BLaER1 treated with 17β-estradiol and CSF1 and Interleukin-3, amounts not matched to agents 10 nM and 100 nM (cell line): ENCODE results near the gene ANO9.

ENCODE experiments used
- H3K27ac ChIP-seq, 11 experiments: shearing (Covaris generic); formaldehyde crosslinking; 2 replicates each; pipeline ENCODE4 v1.8.1; 2022
- H3K27me3 ChIP-seq, 11 experiments: shearing (Covaris generic); formaldehyde crosslinking; 2 replicates each; pipeline ENCODE4 v1.8.1; 2022
- H3K36me3 ChIP-seq, 11 experiments: shearing (Covaris generic); formaldehyde crosslinking; 2 replicates each; pipeline ENCODE4 v1.8.1; 2022
- H3K4me1 ChIP-seq, 10 experiments: shearing (Covaris generic); formaldehyde crosslinking; 2 replicates each; pipeline ENCODE4 v1.8.1; 2022
- H3K4me2 ChIP-seq, 11 experiments: shearing (Covaris generic); formaldehyde crosslinking; 2 replicates each; pipeline ENCODE4 v1.8.1; 2022
- H3K4me3 ChIP-seq, 10 experiments: shearing (Covaris generic); formaldehyde crosslinking; 2 replicates each; pipeline ENCODE4 v1.8.1; 2022
- H3K9ac ChIP-seq, 11 experiments: shearing (Covaris generic); formaldehyde crosslinking; 2 replicates each; pipeline ENCODE4 v1.8.1; 2022
- H3K9me3 ChIP-seq, 11 experiments: shearing (Covaris generic); formaldehyde crosslinking; replicated peaks in 1 of 11; 2 replicates each; pipeline ENCODE4 v1.8.1; 2022
- H4K20me1 ChIP-seq, 11 experiments: shearing (Covaris generic); formaldehyde crosslinking; 2 replicates each; pipeline ENCODE4 v1.8.1; 2022
- Cebpa-rat ChIP-seq, 11 experiments: shearing (Covaris generic); IDR thresholded peaks; 2 replicates each; pipeline ENCODE4 v1.8.1; 2022

The ANO9 gene

DNA sequence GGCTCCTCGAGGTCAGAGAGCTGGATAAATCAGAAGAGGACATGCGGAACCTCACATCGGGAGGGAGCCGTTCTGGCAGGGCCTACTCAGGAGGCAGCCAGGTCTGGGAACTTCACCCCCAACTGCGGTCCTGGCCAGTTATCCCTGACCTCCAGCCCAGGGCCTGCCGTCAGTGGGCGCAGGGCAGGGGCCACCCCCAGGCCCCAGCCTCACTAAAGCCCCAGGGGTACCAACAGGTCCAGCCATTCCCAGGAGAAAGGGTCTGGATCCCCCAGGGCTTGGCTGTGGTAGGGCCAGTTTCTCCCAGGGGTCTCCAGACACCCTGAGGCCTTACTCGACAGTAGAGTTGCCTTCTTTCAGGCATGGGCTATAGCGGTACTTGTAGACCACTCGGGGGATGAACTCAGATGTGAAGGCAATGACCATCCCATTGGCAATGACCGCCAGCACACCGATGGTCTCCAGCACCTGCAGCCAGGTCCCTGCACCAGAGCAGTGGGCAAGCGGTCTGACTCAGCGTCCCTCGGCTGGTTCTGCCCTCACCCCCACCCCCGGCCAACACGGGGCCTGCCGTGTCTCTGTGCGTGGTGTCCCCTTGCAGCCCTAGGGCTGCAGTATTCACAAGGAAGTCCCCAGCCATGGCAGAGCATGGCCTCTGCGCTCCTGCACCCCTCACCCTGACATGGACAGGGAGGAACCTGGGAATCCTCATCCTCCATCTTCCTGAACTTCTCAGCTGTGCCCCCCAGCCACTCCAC, 22.4 kb downstream of the ANO9 start:
- TF ChIP-seq Cebpa-rat (IDR thresholded peaks at IDR 0.05), result no peak

DNA sequence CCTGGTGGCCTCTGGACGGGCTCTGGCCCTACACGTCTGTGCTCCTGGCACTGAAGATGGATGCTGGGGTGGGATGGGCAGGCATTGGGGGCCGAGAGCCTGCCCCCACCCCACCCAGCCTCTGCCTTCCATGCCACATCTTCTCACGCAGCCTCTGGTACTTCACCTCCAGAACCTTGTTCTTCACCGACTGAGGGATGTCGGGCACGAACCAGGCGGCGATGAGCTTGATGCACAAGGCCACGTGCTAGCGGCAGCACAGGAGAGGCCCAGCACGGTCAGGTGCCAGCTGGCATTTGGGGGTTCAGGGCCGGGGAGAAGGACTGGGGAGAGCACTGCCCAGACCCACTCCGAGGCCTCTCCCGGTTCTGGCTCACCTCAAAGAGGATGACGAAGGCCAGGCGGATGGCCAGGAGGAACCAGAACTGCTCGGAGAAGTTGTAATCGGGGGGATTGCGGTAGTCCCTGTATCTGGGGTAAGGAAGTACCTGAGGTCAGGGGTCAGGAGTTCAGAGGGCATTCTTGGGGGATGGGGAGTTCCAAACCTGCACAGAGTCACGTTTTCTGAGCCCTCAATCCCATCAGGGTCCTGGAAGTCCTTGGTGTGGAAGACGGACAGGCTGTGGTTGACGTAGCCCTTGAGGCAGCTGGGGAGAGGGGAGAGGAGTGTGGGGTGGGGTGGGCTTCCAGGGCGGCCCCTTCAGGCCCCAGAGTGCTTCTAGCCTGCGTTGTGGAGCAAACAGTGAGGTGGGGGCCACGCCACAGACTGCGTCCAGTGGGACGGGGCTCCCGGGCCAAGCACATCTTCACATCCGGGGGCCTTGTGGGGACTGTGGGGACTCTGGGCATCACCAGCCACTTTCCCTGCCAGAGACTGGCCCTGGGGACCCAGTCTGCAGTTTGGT, 23.2 kb downstream of the ANO9 start:
- Histone ChIP-seq H4K20me1 (peaks cover 0 to under 1% (median 0%) of the 10 kb centered on the region in 11 experiments; a peak in 1 of 22 replicates), H3K4me2 (peak overlapping the region in 3 of 11 experiments; percentile 99; a peak in 4 of 22 replicates), H3K27ac (no peak overlapping the region), H3K4me1 (peaks cover 27 to 43% (median 37%) of the 10 kb centered on the region in 10 experiments), H3K9ac (no peak overlapping the region), H3K4me3 (no peak overlapping the region), H3K27me3 (peaks cover 0 to 10% (median 0%) of the 10 kb centered on the region in 11 experiments; a peak in 4 of 22 replicates), H3K9me3 (no peaks in the 10 kb centered on the region), H3K36me3 (no peaks in the 10 kb centered on the region)
- no peak for TF ChIP-seq Cebpa-rat (IDR thresholded peaks at IDR 0.05)

More for the DNA sequence above, 22.4 kb downstream of the ANO9 start:
- H4K20me1 ChIP-seq, result no peaks in the 10 kb centered on the region
- no peak overlapping the region for H3K4me2 ChIP-seq
- H3K27ac ChIP-seq, result no peak overlapping the region
- peaks cover 24 to 35% (median 31%) of the 10 kb centered on the region in 10 experiments for H3K4me1 ChIP-seq
- H3K9ac ChIP-seq, result no peak overlapping the region
- H3K27me3 ChIP-seq, result peaks cover 0 to 10% (median 0%) of the 10 kb centered on the region in 11 experiments; a peak in 4 of 22 replicates
- H3K9me3 ChIP-seq, result no peaks in the 10 kb centered on the region
- no peak overlapping the region for H3K4me3 ChIP-seq
- no peaks in the 10 kb centered on the region for H3K36me3 ChIP-seq

DNA sequence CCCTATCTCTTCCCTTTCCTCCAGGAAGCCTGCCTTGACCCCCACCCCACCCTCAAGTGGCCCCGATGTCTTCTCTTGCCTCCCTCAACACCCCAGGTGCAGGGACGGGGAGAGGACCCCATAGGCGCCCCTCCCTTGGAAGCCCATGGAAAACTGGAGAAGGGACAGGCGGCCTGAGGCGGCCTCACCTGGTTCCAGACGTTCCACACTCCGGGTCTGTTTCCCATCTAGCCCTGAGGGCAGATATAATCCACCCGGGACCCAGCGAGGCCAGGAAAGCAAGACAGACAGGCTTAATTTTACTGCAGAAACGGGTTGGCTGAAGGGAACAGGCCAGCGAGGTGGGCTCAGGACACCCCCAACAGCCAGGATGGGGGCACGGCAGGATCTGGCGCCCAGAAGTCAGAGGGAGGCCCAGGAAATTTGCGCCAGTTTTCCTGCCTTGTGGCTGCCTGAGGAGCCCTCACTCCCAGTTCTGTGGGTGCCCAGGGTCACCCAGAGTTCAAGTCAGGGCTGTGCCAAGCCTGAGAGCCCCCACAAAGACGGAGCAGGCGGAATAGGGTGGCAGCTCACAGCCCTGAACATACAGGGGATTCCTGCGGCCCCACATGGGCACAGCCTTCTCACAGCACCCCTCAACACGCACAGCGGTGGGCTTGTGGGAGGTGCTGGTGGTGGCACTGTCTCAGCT, 24.0 kb downstream of the ANO9 start:
- peak overlapping the region; percentile 59 to 81 (median 68); a peak in 19 of 20 replicates for H3K4me3 ChIP-seq
- peak overlapping the region; percentile 96 to 100 (median 100) for H3K4me2 ChIP-seq
- H3K4me1 ChIP-seq, result peaks cover 33 to 51% (median 45%) of the 10 kb centered on the region in 10 experiments
- H3K9me3 ChIP-seq, result no peaks in the 10 kb centered on the region
- peak overlapping the region; percentile 76 to 93 (median 85); a peak in 21 of 22 replicates for H3K9ac ChIP-seq
- peaks cover 0 to 10% (median 0%) of the 10 kb centered on the region in 11 experiments; a peak in 4 of 22 replicates for H3K27me3 ChIP-seq
- H3K27ac ChIP-seq, result peak overlapping the region in 9 of 11 experiments; percentile 80 to 96 (median 85); a peak in 13 of 22 replicates
- H4K20me1 ChIP-seq, result peaks cover 0 to 7% (median 0%) of the 10 kb centered on the region in 11 experiments; a peak in 2 of 22 replicates
- no peak for TF ChIP-seq Cebpa-rat (IDR thresholded peaks at IDR 0.05)
- H3K36me3 ChIP-seq, result no peaks in the 10 kb centered on the region

DNA sequence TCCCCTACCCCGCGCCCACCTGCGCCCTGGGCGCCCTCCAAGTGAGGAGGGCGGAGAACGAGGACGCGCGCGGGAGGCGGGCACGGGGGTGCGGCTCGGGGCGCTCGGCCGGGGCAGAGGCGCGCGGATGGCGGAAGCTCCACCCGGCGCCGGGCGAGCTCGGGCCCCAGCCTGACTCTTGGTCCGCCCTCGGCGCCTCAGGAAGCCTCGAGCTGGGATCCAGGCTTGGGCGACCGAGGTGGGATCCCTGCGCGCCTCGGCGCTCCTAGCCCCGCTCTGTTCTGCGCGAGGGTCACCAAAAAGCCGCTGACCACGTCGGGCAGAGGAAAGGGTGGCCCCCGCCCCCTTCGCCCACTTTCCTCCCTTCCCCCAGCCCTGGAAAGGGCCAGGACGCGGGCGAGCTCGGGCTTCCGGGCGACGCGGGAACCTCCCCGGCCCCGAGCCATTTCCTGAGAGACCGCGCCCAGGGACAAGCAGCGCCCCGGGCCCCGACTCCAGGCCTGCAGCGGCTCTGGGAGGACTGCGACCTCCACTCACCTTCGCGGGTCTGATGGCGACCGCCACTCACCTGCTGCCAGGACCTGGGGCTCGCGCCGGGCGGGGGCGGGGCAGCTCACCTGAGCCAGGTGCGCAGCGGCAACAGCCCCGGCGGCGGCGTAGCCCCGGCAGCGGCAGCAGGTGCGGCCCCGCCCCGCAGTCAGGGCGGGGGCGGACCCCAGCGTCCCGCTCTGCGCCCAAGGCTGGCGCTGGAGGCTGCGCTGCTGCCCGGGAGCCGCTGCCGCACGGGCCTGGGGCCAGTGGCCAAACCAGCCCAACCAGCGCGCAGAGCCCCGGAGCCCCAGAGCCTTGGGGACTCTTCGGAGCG, 24.8 kb downstream of the ANO9 start:
- peak overlapping the region; percentile 76 to 93 (median 85) for H3K9ac ChIP-seq
- peaks cover 33 to 53% (median 48%) of the 10 kb centered on the region in 10 experiments for H3K4me1 ChIP-seq
- H3K9me3 ChIP-seq, result no peaks in the 10 kb centered on the region
- no peak for TF ChIP-seq Cebpa-rat (IDR thresholded peaks at IDR 0.05)
- no peaks in the 10 kb centered on the region for H3K36me3 ChIP-seq
- peak overlapping the region; percentile 59 to 81 (median 68) for H3K4me3 ChIP-seq
- peaks cover 0 to 7% (median 0%) of the 10 kb centered on the region in 11 experiments; a peak in 2 of 22 replicates for H4K20me1 ChIP-seq
- peak overlapping the region; percentile 96 to 100 (median 100) for H3K4me2 ChIP-seq
- peak overlapping the region; percentile 73 to 96 (median 85) for H3K27ac ChIP-seq
- H3K27me3 ChIP-seq, result peaks cover 0 to 10% (median 0%) of the 10 kb centered on the region in 11 experiments; a peak in 4 of 22 replicates

DNA sequence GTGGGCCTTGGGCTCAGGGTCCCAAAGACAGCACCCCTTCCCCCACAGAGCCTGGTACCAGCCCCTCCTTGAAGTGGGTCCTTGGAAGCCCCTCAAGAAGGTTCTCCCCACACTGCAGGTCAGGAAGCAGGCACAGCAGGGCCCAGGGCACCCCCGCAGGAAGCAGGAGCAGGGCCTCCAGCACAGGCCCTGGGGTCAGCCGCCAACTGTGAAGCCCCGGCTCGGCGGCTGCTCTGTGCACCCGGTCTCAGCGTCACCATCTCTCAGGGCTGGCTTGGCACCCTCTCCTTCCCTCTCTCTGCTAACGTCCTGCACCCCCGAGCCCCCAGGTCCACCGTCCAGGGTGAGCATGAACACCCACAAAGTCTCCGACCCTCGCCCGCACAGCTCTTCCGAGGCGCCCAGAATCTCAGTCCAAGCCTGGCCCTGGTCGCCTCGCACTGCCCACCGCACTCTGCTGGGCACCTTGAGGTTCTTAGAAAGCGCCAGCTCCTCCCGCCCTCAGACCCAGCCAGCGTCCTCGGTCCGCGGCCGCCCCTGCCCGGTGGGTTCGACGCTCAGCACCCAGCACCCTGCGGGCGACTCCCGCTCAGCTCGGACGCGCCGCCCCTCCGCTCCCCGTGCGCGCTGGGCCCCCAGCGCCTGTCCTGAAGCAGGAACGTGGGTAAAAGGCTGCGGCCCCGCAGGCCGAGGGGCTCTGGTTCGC, 25.6 kb downstream of the ANO9 start:
- Histone ChIP-seq H3K4me2 (peak overlapping the region; percentile 96 to 100 (median 100)), H3K27me3 (peaks cover 0 to 10% (median 0%) of the 10 kb centered on the region in 11 experiments; a peak in 4 of 22 replicates), H3K9me3 (no peaks in the 10 kb centered on the region), H3K36me3 (no peaks in the 10 kb centered on the region), H3K4me3 (peak overlapping the region; percentile 59 to 81 (median 68)), H3K9ac (peak overlapping the region; percentile 76 to 93 (median 85)), H3K27ac (peak overlapping the region; percentile 73 to 96 (median 85)), H3K4me1 (peaks cover 33 to 53% (median 48%) of the 10 kb centered on the region in 10 experiments), H4K20me1 (peaks cover 0 to 7% (median 0%) of the 10 kb centered on the region in 11 experiments; a peak in 2 of 22 replicates)
- no peak for TF ChIP-seq Cebpa-rat (IDR thresholded peaks at IDR 0.05)

DNA sequence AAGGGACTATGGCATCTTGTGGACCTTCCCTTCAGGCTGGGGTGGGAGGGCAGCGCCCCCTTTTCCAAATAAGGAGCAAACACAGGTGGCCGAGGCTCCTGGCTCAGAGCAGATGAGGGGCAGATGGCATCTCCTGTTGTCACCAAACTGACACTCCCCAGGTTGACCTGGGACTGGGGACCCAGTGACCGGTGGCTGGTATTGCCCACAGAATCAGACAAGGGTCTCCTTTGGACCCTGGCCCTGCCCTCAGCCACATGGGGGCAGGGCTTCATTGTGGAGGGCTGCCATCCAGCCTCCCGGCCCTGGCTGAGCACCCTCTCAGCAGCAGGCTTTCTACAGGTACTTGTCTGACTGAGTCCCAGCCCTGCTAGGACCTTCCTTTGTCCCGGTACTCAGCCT, 26.2 kb downstream of the ANO9 start:
- peak overlapping the region; percentile 96 to 100 (median 100) for H3K4me2 ChIP-seq

DNA sequence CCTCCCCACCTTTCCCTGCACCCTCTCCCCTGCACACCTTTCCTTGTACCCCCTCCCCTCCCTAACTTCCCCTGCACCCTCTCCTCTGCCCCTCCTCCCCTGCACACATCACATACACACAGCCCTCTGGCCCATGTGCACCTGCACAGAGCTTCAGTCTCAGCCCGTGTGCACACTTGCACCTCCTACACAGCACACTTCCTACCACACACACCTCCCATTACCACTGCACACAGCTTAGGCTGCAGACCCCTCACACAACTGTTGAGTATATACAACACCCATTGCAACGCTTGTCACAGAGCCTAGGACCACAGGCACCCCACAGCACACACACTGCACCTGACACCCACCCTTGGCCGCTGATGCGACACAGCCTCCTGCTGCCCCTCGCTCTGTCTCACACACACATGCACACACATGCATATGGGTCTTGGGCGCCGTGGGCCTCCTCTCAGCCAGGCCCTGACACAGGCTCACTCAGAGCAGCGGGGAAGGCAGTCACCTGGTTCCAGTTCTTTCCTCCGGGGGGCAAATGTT, 27.4 kb downstream of the ANO9 start:
- Histone ChIP-seq H4K20me1 (peaks cover 0 to 15% (median 0%) of the 10 kb centered on the region in 11 experiments; a peak in 4 of 22 replicates), H3K27ac (peak overlapping the region in 9 of 11 experiments; percentile 48 to 85 (median 74); a peak in 18 of 22 replicates), H3K36me3 (no peaks in the 10 kb centered on the region), H3K4me2 (peak overlapping the region; percentile 96 to 100 (median 99)), H3K4me1 (peaks cover 33 to 60% (median 56%) of the 10 kb centered on the region in 10 experiments), H3K9ac (peak overlapping the region; percentile 15 to 84 (median 73); a peak in 20 of 22 replicates), H3K4me3 (peak overlapping the region; percentile 59 to 81 (median 66)), H3K9me3 (no peaks in the 10 kb centered on the region), H3K27me3 (peaks cover 0 to 10% (median 0%) of the 10 kb centered on the region in 11 experiments; a peak in 4 of 22 replicates)
- no peak for TF ChIP-seq Cebpa-rat (IDR thresholded peaks at IDR 0.05)

More for the DNA sequence above, 26.2 kb downstream of the ANO9 start:
- Histone ChIP-seq H3K9me3 (no peaks in the 10 kb centered on the region), H4K20me1 (peaks cover 0 to 7% (median 0%) of the 10 kb centered on the region in 11 experiments; a peak in 2 of 22 replicates), H3K4me3 (peak overlapping the region; percentile 59 to 81 (median 68)), H3K27me3 (peaks cover 0 to 10% (median 0%) of the 10 kb centered on the region in 11 experiments; a peak in 4 of 22 replicates), H3K4me1 (peaks cover 33 to 53% (median 48%) of the 10 kb centered on the region in 10 experiments), H3K9ac (peak overlapping the region; percentile 76 to 93 (median 85)), H3K27ac (peak overlapping the region; percentile 73 to 96 (median 85); a peak in 21 of 22 replicates), H3K36me3 (no peaks in the 10 kb centered on the region)
- no peak for TF ChIP-seq Cebpa-rat (IDR thresholded peaks at IDR 0.05)
